ENCODE data around the gene UGT1A3.
"Not testable (repeated sequence)": the region's sequence is repeated elsewhere in the genome, so short reads cannot be mapped to it uniquely, and the experiment has no call there.

UGT1A3 gene

DNA sequence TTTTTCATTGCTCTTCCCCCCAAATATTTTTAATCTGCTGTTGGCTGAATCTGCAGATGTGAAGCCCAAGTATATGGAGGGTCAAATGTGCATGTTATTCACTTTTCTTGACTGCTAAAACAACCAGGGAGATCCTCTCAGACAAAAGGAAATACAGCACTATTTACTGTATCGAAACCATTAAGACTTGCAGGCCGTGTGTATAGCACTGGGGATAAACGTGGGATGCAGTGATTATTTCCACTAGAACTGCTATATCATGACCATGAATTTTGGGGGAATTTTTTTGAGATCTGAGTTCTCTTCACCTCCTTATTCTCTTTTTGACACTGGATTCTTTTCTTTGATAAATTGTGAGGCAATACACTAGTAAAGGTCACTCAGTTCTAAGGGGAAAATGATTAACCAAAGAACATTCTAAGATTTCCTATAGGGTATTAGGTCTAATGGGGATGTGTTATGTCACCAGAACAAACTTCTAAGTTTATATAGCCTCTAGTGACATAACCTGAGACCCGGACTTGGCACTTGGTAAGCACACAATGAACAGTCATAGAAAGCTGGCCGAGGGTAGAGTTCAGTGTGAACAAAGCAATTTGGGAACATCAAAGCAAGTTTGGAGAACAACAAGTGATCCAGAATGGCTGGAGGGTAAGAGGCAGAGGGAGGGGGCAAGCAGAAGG is 16.4 kb downstream of the UGT1A3 start:
- TF ChIP-seq, protein P1, sequence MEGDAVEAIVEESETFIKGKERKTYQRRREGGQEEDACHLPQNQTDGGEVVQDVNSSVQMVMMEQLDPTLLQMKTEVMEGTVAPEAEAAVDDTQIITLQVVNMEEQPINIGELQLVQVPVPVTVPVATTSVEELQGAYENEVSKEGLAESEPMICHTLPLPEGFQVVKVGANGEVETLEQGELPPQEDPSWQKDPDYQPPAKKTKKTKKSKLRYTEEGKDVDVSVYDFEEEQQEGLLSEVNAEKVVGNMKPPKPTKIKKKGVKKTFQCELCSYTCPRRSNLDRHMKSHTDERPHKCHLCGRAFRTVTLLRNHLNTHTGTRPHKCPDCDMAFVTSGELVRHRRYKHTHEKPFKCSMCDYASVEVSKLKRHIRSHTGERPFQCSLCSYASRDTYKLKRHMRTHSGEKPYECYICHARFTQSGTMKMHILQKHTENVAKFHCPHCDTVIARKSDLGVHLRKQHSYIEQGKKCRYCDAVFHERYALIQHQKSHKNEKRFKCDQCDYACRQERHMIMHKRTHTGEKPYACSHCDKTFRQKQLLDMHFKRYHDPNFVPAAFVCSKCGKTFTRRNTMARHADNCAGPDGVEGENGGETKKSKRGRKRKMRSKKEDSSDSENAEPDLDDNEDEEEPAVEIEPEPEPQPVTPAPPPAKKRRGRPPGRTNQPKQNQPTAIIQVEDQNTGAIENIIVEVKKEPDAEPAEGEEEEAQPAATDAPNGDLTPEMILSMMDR (IDR thresholded peaks at IDR 0.05; ENCODE audit: insufficient read depth, low read length, poor library complexity, severe bottlenecking) = no peak
- no peak for TF ChIP-seq EZH2phosphoT487 (conservative IDR thresholded peaks at IDR 0.05; ENCODE audit: low read length)
- Histone ChIP-seq H3K9ac (ENCODE audit: low read length) (no peak overlapping the region), H2AFZ (ENCODE audit: low read depth, low read length, severe bottlenecking) (no peak overlapping the region), H3K4me3 (ENCODE audit: insufficient read depth, low read length, poor library complexity, severe bottlenecking) (no peak overlapping the region), H3K36me3 (ENCODE audit: low read length) (no peaks in the 10 kb centered on the region), H3K79me2 (ENCODE audit: insufficient read depth, low read length) (no peaks in the 10 kb centered on the region), H3F3A (ENCODE audit: insufficient read depth) (no peaks in the 10 kb centered on the region), H3K27ac (ENCODE audit: low read depth, low read length) (no peak overlapping the region), H4K20me1 (ENCODE audit: low read depth, low read length) (no peaks in the 10 kb centered on the region), H3K27me3 (ENCODE audit: low read length) (no peaks in the 10 kb centered on the region), H3K9me2 (replicated peaks; ENCODE audit: insufficient read depth, low read length) (no peaks in the 10 kb centered on the region), H3K9me3 (ENCODE audit: insufficient read depth, low read length) (no peaks in the 10 kb centered on the region), H3K4me2 (ENCODE audit: low read depth, low read length, poor library complexity, severe bottlenecking) (no peak overlapping the region)

DNA sequence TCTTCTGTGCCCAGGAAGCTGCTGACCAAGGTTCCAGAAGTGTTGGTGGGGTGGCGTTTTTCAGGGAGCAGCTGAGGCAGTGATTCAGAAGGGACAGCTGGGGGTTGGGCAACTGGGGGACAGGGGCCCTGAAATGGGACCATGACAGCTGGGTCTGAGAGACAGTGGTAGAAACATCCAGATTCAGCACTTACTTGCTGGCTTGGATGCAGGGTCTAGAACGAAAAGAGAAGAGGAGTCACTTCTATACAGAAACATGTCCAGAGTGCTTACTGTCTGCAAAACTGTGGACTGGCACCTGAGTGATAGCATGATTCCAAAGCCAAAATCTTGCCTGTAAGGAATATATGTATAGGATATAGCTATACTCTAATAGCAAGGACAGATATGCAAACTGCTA is 17.0 kb downstream of the UGT1A3 start:
- not testable (repeated sequence) for H3K4me2 ChIP-seq (ENCODE audit: low read depth, low read length, poor library complexity, severe bottlenecking)

GRCh38 chr2:233746475-233747282 is 17.8 kb downstream of the UGT1A3 start:
- H4K20me1 ChIP-seq (ENCODE audit: low read depth, low read length) = no peaks in the 10 kb centered on the region
- H3K9ac ChIP-seq (ENCODE audit: low read length) = no peak overlapping the region
- no peak overlapping the region for H2AFZ ChIP-seq (ENCODE audit: low read depth, low read length, severe bottlenecking)
- no peaks in the 10 kb centered on the region for H3K9me2 ChIP-seq (replicated peaks; ENCODE audit: insufficient read depth, low read length)
- no peaks in the 10 kb centered on the region for H3F3A ChIP-seq (ENCODE audit: insufficient read depth)
- H3K79me2 ChIP-seq (ENCODE audit: insufficient read depth, low read length) = no peaks in the 10 kb centered on the region
- H3K4me2 ChIP-seq (ENCODE audit: low read depth, low read length, poor library complexity, severe bottlenecking) = no peak overlapping the region
- TF ChIP-seq EZH2phosphoT487 (conservative IDR thresholded peaks at IDR 0.05; ENCODE audit: low read length) = no peak
- TF ChIP-seq, protein P1 (IDR thresholded peaks at IDR 0.05; ENCODE audit: insufficient read depth, low read length, poor library complexity, severe bottlenecking) = no peak
- H3K9me3 ChIP-seq (ENCODE audit: insufficient read depth, low read length) = peaks cover 5% of the 10 kb centered on the region; the same call in 1 of the 2 replicates
- H3K27ac ChIP-seq (ENCODE audit: low read depth, low read length) = no peak overlapping the region
- H3K27me3 ChIP-seq (ENCODE audit: low read length) = no peaks in the 10 kb centered on the region
- H3K36me3 ChIP-seq (ENCODE audit: low read length) = no peaks in the 10 kb centered on the region
- H3K4me3 ChIP-seq (ENCODE audit: insufficient read depth, low read length, poor library complexity, severe bottlenecking) = no peak overlapping the region

More for the DNA sequence above, 17.0 kb downstream of the UGT1A3 start:
- not testable (repeated sequence) for H3K36me3 ChIP-seq (ENCODE audit: low read length); H2AFZ ChIP-seq (ENCODE audit: low read depth, low read length, severe bottlenecking); H3K4me3 ChIP-seq (ENCODE audit: insufficient read depth, low read length, poor library complexity, severe bottlenecking); H3K9ac ChIP-seq (ENCODE audit: low read length); H3K79me2 ChIP-seq (ENCODE audit: insufficient read depth, low read length); H4K20me1 ChIP-seq (ENCODE audit: low read depth, low read length); H3K27me3 ChIP-seq (ENCODE audit: low read length); H3F3A ChIP-seq (ENCODE audit: insufficient read depth); H3K27ac ChIP-seq (ENCODE audit: low read depth, low read length); H3K9me3 ChIP-seq (ENCODE audit: insufficient read depth, low read length); H3K9me2 ChIP-seq (replicated peaks; ENCODE audit: insufficient read depth, low read length)

GRCh38 chr2:233747283-233747544 is 18.4 kb downstream of the UGT1A3 start:
- Histone ChIP-seq H3K9me3 (ENCODE audit: insufficient read depth, low read length) (peaks cover 5% of the 10 kb centered on the region; the same call in 1 of the 2 replicates), H3K27me3 (ENCODE audit: low read length) (no peaks in the 10 kb centered on the region), H2AFZ (ENCODE audit: low read depth, low read length, severe bottlenecking) (no peak overlapping the region), H3K36me3 (ENCODE audit: low read length) (no peaks in the 10 kb centered on the region), H4K20me1 (ENCODE audit: low read depth, low read length) (no peaks in the 10 kb centered on the region), H3K79me2 (ENCODE audit: insufficient read depth, low read length) (no peaks in the 10 kb centered on the region), H3F3A (ENCODE audit: insufficient read depth) (no peaks in the 10 kb centered on the region), H3K9me2 (replicated peaks; ENCODE audit: insufficient read depth, low read length) (no peaks in the 10 kb centered on the region), H3K4me3 (ENCODE audit: insufficient read depth, low read length, poor library complexity, severe bottlenecking) (no peak overlapping the region), H3K27ac (ENCODE audit: low read depth, low read length) (no peak overlapping the region), H3K9ac (ENCODE audit: low read length) (no peak overlapping the region), H3K4me2 (ENCODE audit: low read depth, low read length, poor library complexity, severe bottlenecking) (no peak overlapping the region)
- TF ChIP-seq, protein P1 (IDR thresholded peaks at IDR 0.05; ENCODE audit: insufficient read depth, low read length, poor library complexity, severe bottlenecking) = no peak
- TF ChIP-seq EZH2phosphoT487 (conservative IDR thresholded peaks at IDR 0.05; ENCODE audit: low read length) = no peak

DNA sequence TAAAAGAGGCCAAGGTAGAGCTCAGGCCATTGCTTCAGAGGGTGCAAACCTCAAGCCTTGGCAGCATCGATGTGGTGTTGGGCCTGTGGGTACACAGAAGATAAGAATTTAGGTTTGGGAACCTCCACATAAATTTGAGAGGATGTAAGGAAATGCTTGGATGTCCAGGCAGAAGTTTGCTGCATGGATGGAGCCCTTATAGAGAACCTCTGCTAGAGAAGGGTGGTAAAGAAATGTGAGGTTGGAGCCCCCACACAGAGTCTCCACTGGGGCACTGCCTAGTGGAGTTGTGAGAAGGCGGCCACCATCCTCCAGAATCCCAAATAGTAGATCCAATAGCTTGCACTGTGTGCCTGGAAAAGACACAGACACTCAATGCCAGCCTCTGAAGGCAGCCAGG is 21.8 kb downstream of the UGT1A3 start:
- H2AFZ ChIP-seq (ENCODE audit: low read depth, low read length, severe bottlenecking); H3F3A ChIP-seq (ENCODE audit: insufficient read depth); H3K4me3 ChIP-seq (ENCODE audit: insufficient read depth, low read length, poor library complexity, severe bottlenecking); H4K20me1 ChIP-seq (ENCODE audit: low read depth, low read length); H3K9ac ChIP-seq (ENCODE audit: low read length); H3K9me2 ChIP-seq (replicated peaks; ENCODE audit: insufficient read depth, low read length); H3K27ac ChIP-seq (ENCODE audit: low read depth, low read length); H3K36me3 ChIP-seq (ENCODE audit: low read length); H3K79me2 ChIP-seq (ENCODE audit: insufficient read depth, low read length); H3K4me2 ChIP-seq (ENCODE audit: low read depth, low read length, poor library complexity, severe bottlenecking); H3K9me3 ChIP-seq (ENCODE audit: insufficient read depth, low read length); H3K27me3 ChIP-seq (ENCODE audit: low read length): not testable (repeated sequence)
